Measurements from ENCODE around the gene RCE1.

Gene RCE1

GRCh38 chr11:66868082-66868725 is 25.0 kb downstream of the RCE1 start:
- DNase-seq (ENCODE audit: low read depth, low spot score) = no peak

DNA sequence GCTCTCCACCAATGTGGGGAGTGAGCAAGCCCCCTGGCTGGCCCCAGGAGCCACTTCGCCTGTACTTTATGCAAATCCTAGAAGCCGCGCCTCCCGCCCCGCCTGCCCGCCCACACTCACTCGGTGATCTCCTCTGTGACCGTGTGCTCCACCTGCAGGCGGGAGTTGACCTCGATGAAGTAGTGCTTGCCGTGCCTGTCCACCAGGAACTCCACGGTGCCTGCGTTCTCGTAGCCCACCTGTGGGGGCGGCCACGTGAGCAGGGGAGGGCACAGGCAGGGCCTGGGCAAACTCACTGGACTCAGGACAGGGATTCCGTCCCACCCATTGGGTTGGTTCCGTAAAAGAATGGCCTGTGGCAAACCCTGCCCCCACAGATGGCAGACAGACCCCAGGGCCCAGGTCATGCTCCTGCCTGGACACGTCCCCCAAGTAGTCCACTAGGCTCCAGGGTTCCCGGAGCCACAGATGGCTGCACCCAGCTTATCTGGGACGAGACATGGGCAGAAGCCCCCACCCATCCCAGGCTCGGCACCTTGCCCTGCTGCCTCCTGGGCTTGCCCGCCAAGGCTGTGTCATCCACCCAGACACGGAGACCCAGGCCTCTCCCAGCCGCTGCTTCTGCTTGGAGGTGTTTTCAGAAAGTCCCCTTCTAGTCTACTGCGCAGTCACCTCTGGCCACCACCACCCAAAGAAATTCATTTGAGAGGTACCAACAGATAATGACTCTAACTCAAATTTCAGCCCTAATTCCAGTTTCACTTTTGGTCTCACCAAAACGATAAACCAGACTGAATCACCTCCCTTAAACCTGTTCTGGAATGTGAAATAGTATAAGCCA is 25.7 kb downstream of the RCE1 start:
- no peak for DNase-seq (ENCODE audit: low read depth, low spot score)

GRCh38 chr11:66869567-66869870 is 26.3 kb downstream of the RCE1 start:
- no peak for DNase-seq (ENCODE audit: low read depth, low spot score)

GRCh38 chr11:66870131-66870530 is 26.9 kb downstream of the RCE1 start:
- DNase-seq (ENCODE audit: low read depth, low spot score) = no peak

DNA sequence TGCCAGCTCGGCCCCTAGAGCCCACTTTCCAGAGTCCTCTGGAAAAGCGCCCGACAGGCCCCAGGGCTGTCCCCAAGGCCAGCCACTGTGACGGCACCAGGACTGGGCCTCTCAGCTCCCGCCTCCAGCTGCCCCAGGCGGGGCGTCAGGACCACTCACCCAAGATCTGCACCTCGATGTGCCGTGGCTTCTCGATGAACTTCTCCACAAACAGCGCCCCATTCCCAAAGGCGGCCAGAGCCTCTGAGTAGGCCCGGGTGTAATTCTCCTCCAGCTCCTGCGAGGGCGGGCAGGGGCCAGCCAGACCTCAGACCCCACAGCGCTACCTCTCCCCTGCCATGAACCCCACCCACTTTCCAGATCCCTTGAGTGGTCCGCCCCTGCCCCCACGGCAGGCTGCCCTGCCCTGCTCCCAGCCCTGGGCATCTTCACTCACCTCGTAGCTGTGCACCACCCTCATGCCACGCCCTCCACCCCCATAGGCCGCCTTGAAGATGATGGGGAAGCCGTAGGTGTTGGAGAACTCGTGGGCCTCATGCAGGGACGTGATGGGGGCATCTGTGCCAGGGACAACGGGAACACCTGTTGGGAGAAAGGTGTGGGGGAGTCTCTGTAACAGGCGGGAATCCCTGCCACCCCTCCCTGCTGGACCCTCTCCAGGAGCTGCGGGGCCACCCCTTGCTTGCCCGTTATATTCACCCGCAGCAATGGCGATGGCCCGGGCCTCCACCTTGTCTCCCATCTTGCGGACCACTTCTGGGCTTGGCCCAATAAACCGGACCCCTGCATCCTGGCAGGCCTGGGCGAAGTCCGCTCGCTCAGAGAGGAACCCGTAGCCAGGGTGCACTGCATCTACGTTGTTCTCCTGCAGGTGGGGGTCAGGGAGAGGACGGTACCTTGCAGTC is 27.6 kb downstream of the RCE1 start:
- no peak for DNase-seq (ENCODE audit: low read depth, low spot score)

DNA sequence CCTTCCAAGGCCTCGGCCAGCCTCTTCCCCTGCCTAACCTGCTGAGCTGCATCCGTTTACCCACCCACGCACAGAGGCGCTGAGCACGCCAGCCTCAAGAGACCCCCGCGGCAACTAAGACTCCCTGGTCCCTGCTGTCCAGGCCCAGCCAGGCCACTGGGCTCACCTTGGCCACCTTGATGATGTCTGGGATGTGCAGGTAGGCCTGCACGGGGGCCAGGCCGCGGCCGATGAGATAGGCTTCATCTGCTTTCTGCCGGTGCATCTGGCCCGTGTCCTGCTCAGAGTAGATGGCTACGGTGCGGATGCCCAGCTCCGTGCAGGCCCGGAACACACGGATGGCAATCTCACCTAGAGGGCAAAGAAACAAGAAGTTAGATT is 28.3 kb downstream of the RCE1 start:
- no peak for DNase-seq (ENCODE audit: low read depth, low spot score)

- no peak for DNase-seq (ENCODE audit: low read depth, low spot score)
Measured at GRCh38 chr11:66874232-66874631, 31.0 kb downstream of the RCE1 start.

DNA sequence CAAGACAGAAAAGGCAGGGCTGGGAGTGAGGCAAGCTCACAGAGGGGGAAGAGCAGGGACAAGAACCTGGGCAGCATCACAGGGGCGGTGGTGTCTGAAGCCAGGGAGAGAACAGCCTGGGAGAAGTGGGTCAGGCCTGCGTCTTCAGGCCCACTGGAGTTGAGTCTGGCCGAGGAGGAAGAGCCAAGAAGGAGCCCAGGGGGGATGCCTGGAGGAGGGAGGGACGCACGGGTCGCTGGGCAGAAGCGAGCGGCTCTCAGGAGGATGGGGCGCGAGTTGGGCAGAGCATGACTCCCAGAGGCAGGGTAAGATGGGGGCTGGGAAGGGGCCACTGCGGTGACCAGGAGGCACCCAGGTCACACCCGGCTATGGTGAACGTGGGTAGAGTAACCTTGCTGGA is 32.1 kb downstream of the RCE1 start:
- DNase-seq (ENCODE audit: low read depth, low spot score) = no peak

GRCh38 chr11:66877588-66878385 is 34.5 kb downstream of the RCE1 start:
- DNase-seq (ENCODE audit: low read depth, low spot score) = no peak

DNA sequence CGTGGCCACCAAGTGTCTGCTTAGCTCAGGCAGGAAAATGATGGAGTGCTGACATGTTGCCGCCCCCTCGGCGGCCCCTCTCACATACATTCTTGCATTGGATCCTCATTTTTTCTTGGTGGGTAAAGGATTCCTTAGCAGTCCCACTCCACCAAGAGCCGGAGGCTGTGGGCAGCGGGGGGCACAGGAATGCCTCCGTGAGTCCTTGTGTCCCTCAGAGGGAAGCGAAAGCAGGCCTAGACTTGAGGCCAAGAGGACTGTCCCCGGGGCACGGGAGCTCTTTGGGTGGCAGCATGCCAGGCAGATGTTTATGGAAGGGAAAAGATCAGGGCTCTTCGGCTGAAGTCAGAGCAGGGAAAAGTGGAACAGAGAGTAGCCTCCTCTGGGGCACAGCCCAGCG is 35.2 kb downstream of the RCE1 start:
- no peak for DNase-seq (ENCODE audit: low read depth, low spot score)

- DNase-seq (ENCODE audit: low read depth, low spot score) = no peak
Measured at GRCh38 chr11:66879000-66879399, 35.8 kb downstream of the RCE1 start.

GRCh38 chr11:66879583-66879982 is 36.3 kb downstream of the RCE1 start:
- no peak for DNase-seq (ENCODE audit: low read depth, low spot score)

DNA sequence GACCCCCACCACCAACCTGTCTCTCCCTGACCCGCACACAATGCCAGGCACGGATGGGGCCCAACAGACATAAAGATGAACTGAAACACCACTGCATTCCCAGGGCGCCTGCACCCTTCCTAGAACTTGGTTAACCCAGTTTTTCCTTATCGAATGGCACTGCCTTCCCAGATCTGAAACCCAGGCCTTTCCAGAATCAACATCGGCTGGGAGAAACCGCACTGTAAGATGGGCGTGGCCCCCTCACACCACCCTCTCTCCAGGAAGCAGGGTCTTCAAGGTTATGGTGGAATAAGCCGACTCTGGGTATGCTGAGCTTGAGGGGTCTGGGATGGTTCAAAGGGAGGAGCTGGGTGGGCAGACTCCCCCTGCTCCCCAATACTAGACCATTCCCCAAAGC is 36.8 kb downstream of the RCE1 start:
- DNase-seq (ENCODE audit: low read depth, low spot score) = no peak

GRCh38 chr11:66880496-66881450 is 37.5 kb downstream of the RCE1 start:
- DNase-seq (ENCODE audit: low read depth, low spot score) = no peak

DNA sequence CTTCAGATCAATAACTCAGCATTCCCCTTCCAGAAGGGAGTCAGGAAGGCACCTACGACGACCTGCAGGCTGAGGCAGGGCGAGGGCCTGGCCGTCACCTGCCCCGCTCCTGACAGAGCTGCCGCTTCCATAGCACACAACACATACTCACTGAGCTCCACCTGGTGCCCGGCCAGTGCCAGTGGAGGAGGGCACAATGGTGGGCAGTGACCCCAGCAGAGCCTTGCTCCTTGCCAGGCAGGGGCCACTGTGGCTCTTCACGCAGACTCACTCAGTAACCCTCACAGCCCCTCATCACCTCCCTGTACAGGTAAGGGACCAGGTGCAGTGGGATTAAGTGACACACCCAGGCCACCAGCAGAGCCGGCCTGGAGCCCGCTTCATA is 38.2 kb downstream of the RCE1 start:
- no peak for DNase-seq (ENCODE audit: low read depth, low spot score)

- DNase-seq (ENCODE audit: low read depth, low spot score) = no peak
Measured at GRCh38 chr11:66881927-66882452, 38.7 kb downstream of the RCE1 start.

DNA sequence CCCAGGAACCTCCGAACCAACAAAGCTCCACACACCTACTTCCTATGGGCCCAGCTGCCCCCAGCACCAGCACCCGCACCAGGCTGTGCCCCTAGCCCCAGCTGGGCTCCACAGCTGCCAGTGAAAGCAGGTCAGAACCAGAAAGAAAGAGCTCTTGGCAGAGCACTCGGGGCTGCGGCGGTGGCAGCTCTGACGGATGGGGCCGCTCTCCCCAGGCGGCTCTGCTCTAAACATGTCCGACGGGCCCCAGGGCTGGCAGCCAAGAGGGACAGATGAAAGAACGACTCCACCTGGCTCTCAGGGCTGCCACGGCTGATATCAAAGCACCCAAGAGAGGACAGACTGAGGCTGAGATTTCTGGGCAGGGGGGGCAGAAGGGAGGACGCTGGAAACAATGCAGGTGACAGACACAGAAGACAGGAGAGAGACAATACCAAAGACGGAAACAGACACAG is 39.3 kb downstream of the RCE1 start:
- DNase-seq (ENCODE audit: low read depth, low spot score) = no peak

DNA sequence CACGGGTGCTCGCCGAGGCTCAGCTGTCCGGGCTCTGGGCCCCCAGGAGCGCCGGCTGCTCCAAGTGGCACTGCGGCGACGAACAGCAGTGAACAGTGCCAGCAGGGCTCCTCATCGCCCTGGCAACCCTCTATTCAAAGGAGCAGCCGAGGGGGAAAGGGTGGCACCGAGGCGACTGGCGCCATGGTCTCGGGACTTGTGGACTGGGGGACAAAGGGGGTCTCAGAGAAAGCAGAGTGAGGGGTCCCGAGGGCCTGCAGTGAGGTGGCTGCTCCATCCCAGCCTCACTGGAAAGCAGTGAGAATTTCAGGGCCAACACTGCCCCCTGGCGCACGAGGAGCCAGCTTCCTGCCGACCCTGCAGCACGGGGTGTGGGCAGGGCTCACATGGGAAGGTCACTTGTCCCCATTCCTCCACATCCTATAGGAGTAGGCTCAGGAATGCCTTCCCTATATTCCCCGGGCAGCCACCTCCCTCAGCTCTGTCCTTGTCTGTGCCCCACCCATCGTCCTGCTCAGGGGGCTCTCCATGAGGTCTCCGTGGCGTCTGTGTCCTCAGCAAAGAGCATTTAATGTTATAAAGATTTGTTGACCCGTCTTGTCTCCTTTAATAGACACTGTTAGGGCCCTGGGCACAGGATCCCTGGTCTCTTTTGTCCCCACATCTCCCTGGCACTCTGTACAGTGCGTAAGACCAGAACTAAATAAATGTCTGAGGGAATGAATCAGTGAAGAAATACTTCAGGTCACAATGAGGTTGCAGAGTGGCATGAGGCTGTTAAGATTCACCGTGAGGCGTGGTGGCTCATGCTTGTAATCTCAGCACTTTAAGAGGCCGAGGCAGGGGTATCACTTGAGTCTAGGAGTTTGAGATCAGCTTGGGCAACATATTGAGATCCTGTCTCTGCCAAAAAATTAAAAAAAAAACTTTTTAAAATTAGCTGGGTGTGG is 40.0 kb downstream of the RCE1 start:
- DNase-seq (ENCODE audit: low read depth, low spot score) = no peak

DNA sequence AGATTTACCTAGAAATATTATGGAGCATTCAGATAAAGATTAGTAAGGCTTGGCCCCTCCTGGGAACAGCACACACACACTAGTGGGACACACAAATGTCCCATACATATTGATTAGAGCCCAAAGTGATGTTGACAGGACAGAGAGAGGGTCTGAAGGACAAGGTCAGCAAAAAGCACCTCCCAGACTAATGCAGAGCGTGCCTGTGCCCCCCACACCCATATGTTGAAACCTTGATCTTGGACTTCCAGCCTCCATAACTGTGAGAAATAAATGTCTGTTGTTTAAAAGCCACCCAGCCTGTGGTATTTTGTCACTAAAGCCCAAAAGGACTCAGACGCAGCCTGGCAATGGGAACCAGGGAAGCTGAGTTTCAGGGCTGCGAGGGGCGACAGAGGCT is 41.2 kb downstream of the RCE1 start:
- no peak for DNase-seq (ENCODE audit: low read depth, low spot score)
